OCI-M2 (cell line): ENCODE measurements around the gene KRT24.

Experiments used
- DNase-seq: peaks from one replicate; lab custom pipeline; 2025; ENCODE audit not compliant: unreplicated experiment; lab: John Stamatoyannopoulos, UW

Gene KRT24

DNA sequence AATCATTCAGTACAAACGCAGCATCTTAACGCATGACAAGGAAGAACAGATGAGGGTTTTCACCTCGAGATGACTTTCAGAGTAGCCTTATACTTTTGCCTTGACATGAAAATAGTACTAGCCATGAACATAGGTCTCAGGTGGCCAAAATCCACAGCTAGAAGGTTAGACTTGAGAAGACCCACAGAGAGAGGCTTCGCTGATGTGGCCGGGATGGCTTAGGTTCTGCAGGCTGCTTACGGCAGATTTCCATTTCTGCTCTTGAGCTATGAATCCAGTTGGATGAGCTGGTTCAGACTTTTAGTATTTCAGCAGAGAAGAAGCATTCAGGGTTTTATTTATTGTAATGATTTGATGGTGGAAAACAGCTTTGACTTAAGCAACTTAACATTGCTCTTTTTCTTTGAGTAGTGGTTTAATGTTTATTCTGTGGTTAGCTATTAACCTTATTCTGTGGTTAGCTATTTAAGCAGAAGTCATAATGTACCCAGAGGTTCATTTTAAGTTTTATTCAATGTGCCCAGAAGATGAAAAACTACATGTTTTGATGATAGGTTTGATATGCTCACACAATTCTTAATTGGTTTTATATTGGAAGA lies 7.6 kb downstream of the KRT24 start:
- DNase-seq, result no peak

DNA sequence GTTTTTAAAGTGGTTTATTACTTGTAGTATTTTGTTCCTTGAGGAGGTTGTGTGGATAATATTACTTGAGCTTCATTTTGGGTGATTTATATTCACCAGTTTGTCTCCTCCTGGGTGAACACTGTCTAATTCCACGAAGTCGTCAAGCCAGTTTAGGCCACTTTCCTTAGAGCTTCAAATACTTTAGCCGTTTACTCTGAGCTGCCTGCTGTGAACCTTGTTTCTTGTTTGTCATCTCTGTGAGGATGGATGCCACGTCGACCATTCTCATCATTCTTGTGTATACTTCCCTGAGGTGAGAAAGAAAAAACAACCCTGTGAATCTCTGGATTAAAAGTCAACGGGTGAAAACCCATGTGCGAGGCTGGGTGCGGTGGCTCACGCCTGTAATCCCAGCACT lies 9.0 kb downstream of the KRT24 start:
- no peak for DNase-seq

DNA sequence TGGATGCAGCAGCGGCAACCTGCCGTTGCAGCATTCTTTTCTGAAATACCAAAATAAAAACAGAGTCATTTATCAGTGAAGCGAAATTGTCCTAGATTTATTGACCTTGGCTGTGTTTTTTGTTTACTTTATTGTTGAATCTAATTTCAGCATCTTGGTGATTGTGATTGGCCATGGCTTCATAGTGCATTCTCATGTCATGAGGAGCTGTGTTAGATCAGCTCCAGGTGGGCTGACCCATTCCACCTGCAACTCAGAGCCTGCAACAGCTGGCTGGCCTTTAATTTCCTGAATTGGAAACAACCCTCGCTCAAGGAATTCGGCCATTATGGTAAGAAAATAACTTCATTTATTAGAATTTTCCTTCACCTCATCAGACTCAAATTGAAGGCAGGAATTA lies 16.4 kb downstream of the KRT24 start:
- no peak for DNase-seq

DNA sequence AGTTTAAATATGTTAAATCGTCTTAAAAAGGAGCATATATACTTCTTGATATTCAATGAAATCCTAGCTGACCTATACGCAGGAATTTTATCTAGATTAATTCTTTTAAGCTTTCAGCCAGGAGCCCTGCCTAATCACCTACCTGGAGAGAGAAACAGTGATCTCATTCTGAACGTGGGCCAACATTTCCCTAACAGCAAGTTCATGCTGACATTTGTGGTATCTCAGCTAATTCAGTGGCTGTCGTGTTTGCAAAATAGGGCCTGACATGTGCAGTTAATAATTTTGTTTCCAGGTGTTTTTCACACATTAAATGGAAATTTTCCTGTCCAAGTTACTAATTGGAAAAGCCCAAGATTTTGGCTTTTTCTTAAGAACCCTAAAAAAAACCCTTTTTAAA lies 17.4 kb downstream of the KRT24 start:
- DNase-seq, result no peak

DNA sequence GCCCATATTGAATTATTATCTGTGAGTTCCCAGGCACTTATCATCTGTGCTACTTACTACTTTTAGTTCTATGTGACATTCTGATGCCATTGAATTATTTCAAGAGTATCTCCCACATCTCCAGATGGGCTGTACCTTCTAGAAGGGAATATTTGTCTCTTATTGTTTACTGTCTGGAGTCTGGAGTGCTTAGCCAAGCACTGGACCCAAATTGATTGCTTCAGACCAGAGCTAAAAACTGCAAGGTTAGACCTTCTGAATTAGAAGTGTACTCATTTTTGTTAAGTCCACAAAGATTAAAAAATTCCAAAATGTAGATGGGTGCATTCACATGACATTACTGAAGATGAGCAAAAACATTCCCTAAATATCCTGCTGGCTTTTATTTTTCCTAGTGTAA lies 22.6 kb downstream of the KRT24 start:
- DNase-seq, result no peak

DNA sequence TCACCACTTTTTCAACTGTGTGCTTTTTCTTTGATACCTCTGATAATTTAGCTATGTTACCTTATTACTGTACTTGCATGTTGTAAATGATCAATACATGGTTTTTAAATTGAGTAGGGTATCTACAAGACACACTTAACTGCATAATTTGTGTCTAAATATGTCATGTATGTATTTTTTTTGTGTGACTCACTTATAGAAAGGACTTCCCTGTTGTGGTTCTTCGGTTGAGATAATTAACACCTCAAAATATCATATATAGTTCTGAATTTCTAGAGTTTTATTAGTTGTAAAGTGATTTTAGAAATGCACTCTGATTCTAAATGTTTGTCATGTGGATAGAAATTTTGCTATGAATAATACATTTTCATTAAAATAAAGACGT lies 24.0 kb downstream of the KRT24 start:
- DNase-seq, result no peak

DNA sequence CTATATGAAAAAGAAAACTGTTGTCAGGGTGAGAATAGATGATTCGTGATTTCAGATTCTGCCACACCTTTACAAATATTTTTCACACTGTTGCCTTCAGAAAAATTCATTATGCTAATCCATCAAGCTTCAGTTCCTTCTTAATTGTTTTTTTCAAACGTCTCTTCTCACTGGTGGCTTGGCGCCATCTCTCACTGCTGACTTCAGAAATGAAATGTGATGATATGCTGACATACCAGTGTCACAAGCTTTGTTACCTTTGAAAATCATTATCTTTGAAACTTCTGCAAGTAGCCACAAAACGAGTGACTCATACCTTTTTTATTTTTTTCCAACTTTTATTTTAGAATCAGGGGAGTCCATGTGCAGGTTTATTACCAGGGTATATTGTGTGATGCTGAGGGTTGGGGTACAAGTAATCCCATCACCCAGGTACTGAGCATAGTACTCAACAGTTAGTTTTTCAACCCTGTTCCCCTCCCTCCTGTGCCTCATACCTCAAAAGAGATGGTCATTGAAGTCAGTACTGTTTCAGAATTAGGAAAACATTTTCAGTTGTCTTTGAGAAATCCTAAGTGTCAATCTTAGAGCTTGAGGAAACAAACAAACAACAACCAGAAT lies 24.5 kb downstream of the KRT24 start:
- DNase-seq, result no peak

DNA sequence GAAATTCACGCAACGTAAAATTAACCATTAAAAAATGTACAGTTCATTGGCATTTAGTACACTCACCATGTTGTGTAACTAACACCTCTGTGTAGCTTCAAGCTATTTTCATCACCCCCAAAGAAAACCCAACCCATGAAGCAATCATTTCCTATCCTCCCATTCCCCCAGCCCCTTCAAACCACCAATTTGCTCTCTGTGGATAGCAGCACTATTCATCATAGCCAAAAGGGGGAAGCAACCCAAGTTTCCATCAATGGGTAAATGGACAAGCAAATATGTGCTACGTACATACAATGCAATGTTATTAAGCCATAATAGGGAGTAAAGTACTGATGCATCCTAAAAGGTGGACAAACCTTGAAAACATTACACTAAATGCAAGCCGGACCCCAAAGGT lies 27.6 kb downstream of the KRT24 start:
- no peak for DNase-seq

DNA sequence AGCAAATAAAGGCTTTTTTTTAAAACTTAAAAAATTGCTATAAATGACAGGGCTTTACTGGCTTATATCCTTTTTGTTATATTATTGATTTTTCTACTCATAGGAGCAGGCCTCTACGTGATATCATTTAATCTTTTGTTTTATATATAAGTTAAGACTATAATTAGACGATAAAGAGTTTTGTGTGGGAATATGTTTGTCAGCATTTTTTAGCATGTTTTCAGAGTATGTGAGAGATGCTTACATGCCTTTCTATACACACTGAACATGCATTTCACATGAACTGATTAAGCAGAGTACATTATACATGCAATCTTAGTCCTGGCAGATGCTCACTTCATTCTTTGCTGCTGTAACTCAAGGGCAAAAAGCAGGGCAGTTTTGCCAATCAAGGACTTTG lies 30.9 kb downstream of the KRT24 start:
- DNase-seq, result no peak

DNA sequence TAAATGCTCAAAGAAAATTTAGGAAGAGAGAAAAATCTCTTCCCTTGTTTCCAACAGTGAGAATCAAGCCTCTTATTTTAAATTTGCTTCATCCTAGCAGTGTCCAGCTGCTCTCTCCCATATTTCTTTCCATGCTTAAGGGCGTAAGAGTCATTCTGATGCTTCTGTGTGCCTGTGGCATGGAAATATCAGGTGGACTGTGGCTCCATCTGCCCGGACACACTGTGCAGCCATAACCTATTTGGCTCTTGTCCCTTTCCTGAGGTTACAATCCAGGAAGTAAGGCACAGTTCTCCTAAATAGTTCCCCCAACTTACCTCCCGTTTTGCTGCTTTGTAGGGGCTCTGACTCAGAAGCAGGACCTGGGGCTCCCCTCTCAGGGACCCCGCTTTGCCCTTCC lies 32.3 kb downstream of the KRT24 start:
- DNase-seq, result no peak

DNA sequence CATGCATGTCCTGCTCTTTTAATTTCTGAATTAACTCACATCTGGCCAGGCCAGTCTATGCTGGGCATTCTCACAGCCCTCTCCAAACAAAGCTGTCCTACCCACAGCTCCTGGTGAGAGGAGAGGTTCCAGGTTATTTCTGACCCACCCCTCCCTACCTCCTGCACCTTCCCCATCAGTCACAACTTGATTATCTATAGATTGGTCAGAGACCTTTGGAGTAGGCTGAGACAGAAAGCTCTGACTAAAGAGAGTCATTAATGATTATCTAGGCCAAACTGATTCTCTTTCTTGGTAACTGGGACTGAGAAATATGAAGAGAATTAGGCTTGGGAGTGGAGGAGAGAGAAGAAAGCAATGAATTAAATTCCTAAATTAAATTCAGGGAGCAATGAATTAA lies 37.2 kb downstream of the KRT24 start:
- no peak for DNase-seq

DNA sequence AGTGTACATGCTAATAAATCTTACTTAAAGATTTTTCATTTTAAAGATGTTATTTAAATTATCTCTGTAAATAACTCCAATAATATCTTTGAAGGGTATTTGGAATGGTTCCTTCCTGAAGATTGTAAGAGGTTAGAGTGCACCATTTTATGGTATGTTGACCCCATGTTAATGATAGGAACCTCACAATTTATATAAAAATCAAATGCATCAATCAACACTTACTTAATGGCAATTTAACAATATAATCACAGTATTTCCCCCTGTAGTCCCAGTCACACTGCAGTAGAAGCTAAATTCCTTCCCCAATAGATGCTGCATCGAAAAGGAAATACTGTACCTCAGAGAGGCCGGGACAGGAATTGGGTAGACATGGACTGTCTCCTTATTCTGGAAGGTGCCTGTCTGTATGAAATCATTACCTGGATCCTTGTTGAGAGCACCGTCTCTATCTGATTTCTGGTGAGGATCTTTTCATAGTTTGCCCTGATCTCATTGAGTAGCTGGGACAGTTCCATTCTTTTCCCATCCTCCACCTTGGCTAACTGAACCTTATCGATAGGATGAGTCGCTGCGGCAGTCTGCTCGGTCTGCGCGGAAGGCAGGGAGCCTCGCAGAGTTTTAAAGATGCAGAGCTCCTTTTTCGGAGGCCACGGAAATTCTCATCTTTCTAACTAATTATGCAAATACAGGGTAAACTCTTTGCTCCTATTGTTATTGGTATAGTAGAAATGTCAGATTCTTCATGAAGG lies 38.8 kb downstream of the KRT24 start, which contains the start of gene KRT222:
Gene KRT222 (minus strand): TSS at position 596 of the 752 bp plus-strand sequence. CDS start 78 bp downstream, at position 518.
- no peak for DNase-seq

DNA sequence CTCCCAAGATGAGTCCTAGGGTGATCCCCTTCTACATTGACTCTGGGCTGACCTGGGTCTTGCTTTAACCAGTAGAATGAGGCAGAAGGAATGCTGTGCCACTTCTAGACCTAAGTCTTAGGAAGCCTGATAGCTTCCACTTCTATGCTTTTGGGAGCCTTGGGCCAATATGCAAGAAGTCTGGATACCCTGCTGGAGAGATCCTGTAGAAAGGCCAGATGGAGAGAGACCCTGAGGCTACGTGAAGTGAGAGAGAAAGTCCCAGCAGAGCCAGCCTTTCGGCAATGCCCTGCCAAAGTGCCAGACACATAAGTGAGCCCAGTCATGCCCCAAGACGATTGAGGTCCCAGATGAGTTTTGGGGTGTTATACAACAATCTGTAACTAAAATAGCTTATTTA lies 40.3 kb downstream of the KRT24 start:
- no peak for DNase-seq

DNA sequence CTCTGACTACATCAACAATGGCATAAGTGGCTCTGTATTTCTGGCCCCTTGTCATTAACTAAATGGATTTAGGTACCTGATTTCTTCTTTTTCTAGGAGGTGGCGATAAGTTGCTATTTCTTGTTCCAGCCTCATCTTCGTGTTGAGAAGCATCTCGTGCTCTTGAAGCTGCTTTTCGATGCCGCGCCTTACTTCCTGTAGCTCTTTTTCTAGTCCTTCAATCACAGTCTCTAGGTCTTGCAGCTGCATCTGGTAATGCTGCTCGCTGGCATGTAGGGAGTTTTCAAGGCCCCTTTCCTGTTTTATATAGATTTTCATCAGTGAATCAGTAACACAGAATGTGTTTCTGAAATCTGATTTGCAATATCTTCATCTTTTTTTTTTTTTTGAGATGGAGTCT lies 43.6 kb downstream of the KRT24 start:
- no peak for DNase-seq

DNA sequence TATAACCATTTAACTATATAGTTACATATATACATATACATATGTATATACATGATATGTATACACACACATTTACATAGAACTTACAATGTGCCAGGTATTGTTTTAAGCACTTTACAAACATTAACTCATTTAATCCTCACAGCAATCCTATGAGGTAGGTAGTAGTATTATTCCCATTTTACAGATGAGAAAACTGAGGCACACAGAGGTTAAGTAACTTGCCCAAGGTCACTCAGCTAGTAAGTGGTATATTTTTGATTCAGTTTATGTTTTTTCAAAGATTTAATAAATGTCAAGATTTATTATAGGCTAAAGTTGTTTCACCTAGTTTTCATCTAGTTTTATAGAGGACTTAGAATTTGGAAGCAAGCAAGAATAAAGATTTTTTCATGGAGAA lies 45.2 kb downstream of the KRT24 start:
- DNase-seq, result no peak

DNA sequence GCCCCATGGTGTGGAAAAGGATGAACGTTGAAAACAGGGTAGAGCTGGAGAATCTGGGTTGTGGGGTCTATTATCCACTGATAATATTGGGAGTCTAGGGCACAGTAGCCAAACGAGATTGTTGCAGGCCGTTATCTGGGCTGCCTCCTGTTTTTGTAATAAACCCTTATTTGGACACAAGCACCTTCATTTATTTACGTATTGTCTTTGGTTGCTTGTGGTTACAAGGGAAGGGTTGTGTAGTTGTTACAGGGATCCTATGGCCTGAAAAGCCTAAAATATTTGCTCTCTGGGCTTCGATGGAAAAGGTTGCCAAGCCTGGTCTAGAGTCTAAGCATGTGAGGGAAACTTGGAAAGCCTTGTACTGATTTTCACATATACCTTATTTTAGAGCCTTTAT lies 51.6 kb downstream of the KRT24 start:
- no peak for DNase-seq

DNA sequence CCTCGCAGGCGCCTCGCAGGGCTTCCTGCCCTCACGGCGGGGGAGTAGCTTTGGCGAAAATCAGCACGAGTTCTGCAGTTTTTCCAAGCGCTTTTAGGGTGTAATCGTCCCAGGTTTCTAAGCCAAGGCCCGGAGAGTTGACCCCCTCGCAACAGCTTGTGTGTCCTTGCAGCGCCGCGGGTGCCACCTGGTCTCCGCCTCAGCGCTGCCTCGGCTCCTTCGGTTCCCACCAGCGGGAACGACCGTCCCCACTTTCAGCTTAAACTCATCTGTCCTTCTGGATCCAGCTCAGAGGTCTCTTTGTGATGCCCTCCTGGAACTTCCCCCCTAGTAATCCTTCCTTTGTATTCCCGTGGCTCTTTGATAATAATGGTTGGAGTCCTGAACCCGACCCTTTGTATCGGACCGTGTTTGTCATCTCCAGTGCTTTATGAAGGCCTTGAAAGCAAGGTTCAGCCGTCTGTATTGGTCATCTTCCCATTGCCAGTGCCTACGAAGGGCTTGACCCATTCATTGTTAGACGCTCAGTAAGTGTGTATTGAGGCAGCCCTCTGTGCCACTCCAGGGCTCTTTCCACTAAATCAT lies 55.1 kb downstream of the KRT24 start:
- DNase-seq, result no peak
